ENCODE results near the gene RPS21. TPM values are rescaled to one million over a fixed set of nuclear protein-coding genes. Genes with fewer than 3 reads are reported as not detected.

The RPS21 gene
- total and polyA plus RNA-seq, 9 of the 15 experiments (the other 6 are each of a cell fraction or from before 2014, with no cell fraction given): 1,380 to 5,647 (median 3,091) TPM

Other genes with a start within 250 kb of the RPS21 start
Only the 7 nearest of the 10 such genes appear.
- gene HRH3, start 166.8 kb upstream of the RPS21 start, total RNA-seq (2014; rRNA removed): not detected in 2 replicates
- gene HRH3, start 166.8 kb upstream of the RPS21 start, total RNA-seq (2014; rRNA removed; fragmentation: Illumina TruSeq; extraction: Trizol): not detected in 2 replicates
- not detected in 2 replicates for gene HRH3, start 166.8 kb upstream of the RPS21 start, total RNA-seq (2015; rRNA removed; fragmentation: Illumina TruSeq; extraction: Trizol)
- not detected in 2 replicates for gene HRH3, start 166.8 kb upstream of the RPS21 start, total RNA-seq (2021)
- not detected in 2 replicates for gene HRH3, start 166.8 kb upstream of the RPS21 start, polyA plus RNA-seq (2011; rRNA removed)
- not detected in 2 replicates for gene HRH3, start 166.8 kb upstream of the RPS21 start, polyA plus RNA-seq (2014; fragmentation: Illumina TruSeq; extraction: Trizol)
- not detected for gene HRH3, start 166.8 kb upstream of the RPS21 start, polyA plus RNA-seq (2014; fragmentation: Nextera tagmentation; extraction: Ambion mirVana)
- not detected in 2 replicates for gene HRH3, start 166.8 kb upstream of the RPS21 start, polyA plus RNA-seq (2014; rRNA removed)
- 14.4 and 18.2 TPM in 2 replicates for gene OSBPL2, start 148.6 kb upstream of the RPS21 start, total RNA-seq (2014; rRNA removed)
- gene OSBPL2, start 148.6 kb upstream of the RPS21 start, total RNA-seq (2014; rRNA removed; fragmentation: Illumina TruSeq; extraction: Trizol): 14.0 and 16.1 TPM in 2 replicates
- gene OSBPL2, start 148.6 kb upstream of the RPS21 start, total RNA-seq (2015; rRNA removed; fragmentation: Illumina TruSeq; extraction: Trizol): 13.0 and 14.1 TPM in 2 replicates
- gene OSBPL2, start 148.6 kb upstream of the RPS21 start, total RNA-seq (2021): 23.0 and 25.6 TPM in 2 replicates
- gene OSBPL2, start 148.6 kb upstream of the RPS21 start, polyA plus RNA-seq (2011; rRNA removed): 11.2 and 18.0 TPM in 2 replicates
- 19.9 and 21.1 TPM in 2 replicates for gene OSBPL2, start 148.6 kb upstream of the RPS21 start, polyA plus RNA-seq (2014; fragmentation: Illumina TruSeq; extraction: Trizol)
- gene OSBPL2, start 148.6 kb upstream of the RPS21 start, polyA plus RNA-seq (2014; fragmentation: Nextera tagmentation; extraction: Ambion mirVana): 1 to 10 TPM; 2.5 to 3.5 TPM
- gene OSBPL2, start 148.6 kb upstream of the RPS21 start, polyA plus RNA-seq (2014; rRNA removed): 15.2 and 16.9 TPM in 2 replicates
- gene ADRM1, start 84.1 kb upstream of the RPS21 start, total RNA-seq (2014; rRNA removed): 223 and 261 TPM in 2 replicates
- 22.5 and 32.1 TPM in 2 replicates for gene ADRM1, start 84.1 kb upstream of the RPS21 start, total RNA-seq (2014; rRNA removed; fragmentation: Illumina TruSeq; extraction: Trizol)
- gene ADRM1, start 84.1 kb upstream of the RPS21 start, total RNA-seq (2015; rRNA removed; fragmentation: Illumina TruSeq; extraction: Trizol): 125 and 136 TPM in 2 replicates
- gene ADRM1, start 84.1 kb upstream of the RPS21 start, total RNA-seq (2021): 159 and 160 TPM in 2 replicates
- 57.6 and 67.4 TPM in 2 replicates for gene ADRM1, start 84.1 kb upstream of the RPS21 start, polyA plus RNA-seq (2011; rRNA removed)
- gene ADRM1, start 84.1 kb upstream of the RPS21 start, polyA plus RNA-seq (2014; fragmentation: Illumina TruSeq; extraction: Trizol): 49.3 and 107 TPM in 2 replicates
- gene ADRM1, start 84.1 kb upstream of the RPS21 start, polyA plus RNA-seq (2014; fragmentation: Nextera tagmentation; extraction: Ambion mirVana): 10 to 100 TPM in 1 of 2 experiments, 1 to 10 TPM in 1; 5.0 to 21.6 TPM
- 192 and 201 TPM in 2 replicates for gene ADRM1, start 84.1 kb upstream of the RPS21 start, polyA plus RNA-seq (2014; rRNA removed)
- gene LAMA5, start 19.8 kb upstream of the RPS21 start, total RNA-seq (2014; rRNA removed): 26.4 and 38.3 TPM in 2 replicates
- 2.2 and 3.2 TPM in 2 replicates for gene LAMA5, start 19.8 kb upstream of the RPS21 start, total RNA-seq (2014; rRNA removed; fragmentation: Illumina TruSeq; extraction: Trizol)
- 11.3 and 11.7 TPM in 2 replicates for gene LAMA5, start 19.8 kb upstream of the RPS21 start, total RNA-seq (2015; rRNA removed; fragmentation: Illumina TruSeq; extraction: Trizol)
- 86.4 and 101 TPM in 2 replicates for gene LAMA5, start 19.8 kb upstream of the RPS21 start, total RNA-seq (2021)
- 4.4 and 10.0 TPM in 2 replicates for gene LAMA5, start 19.8 kb upstream of the RPS21 start, polyA plus RNA-seq (2011; rRNA removed)
- gene LAMA5, start 19.8 kb upstream of the RPS21 start, polyA plus RNA-seq (2014; fragmentation: Illumina TruSeq; extraction: Trizol): 7.8 and 20.0 TPM in 2 replicates
- gene LAMA5, start 19.8 kb upstream of the RPS21 start, polyA plus RNA-seq (2014; fragmentation: Nextera tagmentation; extraction: Ambion mirVana): under 1 TPM; 0.31 to 0.48 TPM
- gene LAMA5, start 19.8 kb upstream of the RPS21 start, polyA plus RNA-seq (2014; rRNA removed): 60.2 and 67.3 TPM in 2 replicates
- 1.2 and 2.0 TPM in 2 replicates for gene CABLES2, start 20.2 kb downstream of the RPS21 start, total RNA-seq (2014; rRNA removed)
- 0.93 and 1.3 TPM in 2 replicates for gene CABLES2, start 20.2 kb downstream of the RPS21 start, total RNA-seq (2014; rRNA removed; fragmentation: Illumina TruSeq; extraction: Trizol)
- 1.4 and 1.6 TPM in 2 replicates for gene CABLES2, start 20.2 kb downstream of the RPS21 start, total RNA-seq (2015; rRNA removed; fragmentation: Illumina TruSeq; extraction: Trizol)
- gene CABLES2, start 20.2 kb downstream of the RPS21 start, total RNA-seq (2021): 3.7 and 4.2 TPM in 2 replicates
- gene CABLES2, start 20.2 kb downstream of the RPS21 start, polyA plus RNA-seq (2011; rRNA removed): 2.2 and 2.5 TPM in 2 replicates
- 2.7 and 3.2 TPM in 2 replicates for gene CABLES2, start 20.2 kb downstream of the RPS21 start, polyA plus RNA-seq (2014; fragmentation: Illumina TruSeq; extraction: Trizol)
- under 1 TPM; 0.46 to 0.72 TPM for gene CABLES2, start 20.2 kb downstream of the RPS21 start, polyA plus RNA-seq (2014; fragmentation: Nextera tagmentation; extraction: Ambion mirVana)
- gene CABLES2, start 20.2 kb downstream of the RPS21 start, polyA plus RNA-seq (2014; rRNA removed): 2.1 and 2.2 TPM in 2 replicates
- gene RBBP8NL, start 40.4 kb downstream of the RPS21 start, total RNA-seq (2014; rRNA removed): not detected in 2 replicates
- gene RBBP8NL, start 40.4 kb downstream of the RPS21 start, total RNA-seq (2014; rRNA removed; fragmentation: Illumina TruSeq; extraction: Trizol): not detected in 2 replicates
- gene RBBP8NL, start 40.4 kb downstream of the RPS21 start, total RNA-seq (2015; rRNA removed; fragmentation: Illumina TruSeq; extraction: Trizol): not detected in 2 replicates
- not detected in 2 replicates for gene RBBP8NL, start 40.4 kb downstream of the RPS21 start, total RNA-seq (2021)
- gene RBBP8NL, start 40.4 kb downstream of the RPS21 start, polyA plus RNA-seq (2011; rRNA removed): not detected in 2 replicates
- gene RBBP8NL, start 40.4 kb downstream of the RPS21 start, polyA plus RNA-seq (2014; fragmentation: Illumina TruSeq; extraction: Trizol): not detected in 2 replicates
- not detected for gene RBBP8NL, start 40.4 kb downstream of the RPS21 start, polyA plus RNA-seq (2014; fragmentation: Nextera tagmentation; extraction: Ambion mirVana)
- not detected in 2 replicates for gene RBBP8NL, start 40.4 kb downstream of the RPS21 start, polyA plus RNA-seq (2014; rRNA removed)
- 0.18 and 0.45 TPM in 2 replicates for gene GATA5, start 88.9 kb downstream of the RPS21 start, total RNA-seq (2014; rRNA removed)
- 0.06 TPM in 1 of 2 replicates, not detected in the other for gene GATA5, start 88.9 kb downstream of the RPS21 start, total RNA-seq (2014; rRNA removed; fragmentation: Illumina TruSeq; extraction: Trizol)
- gene GATA5, start 88.9 kb downstream of the RPS21 start, total RNA-seq (2015; rRNA removed; fragmentation: Illumina TruSeq; extraction: Trizol): 0.08 and 0.22 TPM in 2 replicates
- 0.49 TPM in 2 replicates for gene GATA5, start 88.9 kb downstream of the RPS21 start, total RNA-seq (2021)
- 0.57 and 0.68 TPM in 2 replicates for gene GATA5, start 88.9 kb downstream of the RPS21 start, polyA plus RNA-seq (2011; rRNA removed)
- 0.09 and 0.11 TPM in 2 replicates for gene GATA5, start 88.9 kb downstream of the RPS21 start, polyA plus RNA-seq (2014; fragmentation: Illumina TruSeq; extraction: Trizol)
- not detected for gene GATA5, start 88.9 kb downstream of the RPS21 start, polyA plus RNA-seq (2014; fragmentation: Nextera tagmentation; extraction: Ambion mirVana)
- 0.16 and 0.34 TPM in 2 replicates for gene GATA5, start 88.9 kb downstream of the RPS21 start, polyA plus RNA-seq (2014; rRNA removed)